ENCODE results near the gene AKIRIN1. TPM values are rescaled to one million over a fixed set of nuclear protein-coding genes. Genes with fewer than 3 reads are reported as not detected.

AKIRIN1 gene
- total RNA-seq, 1 donor from 2014 or later: 37.9 TPM

DNA sequence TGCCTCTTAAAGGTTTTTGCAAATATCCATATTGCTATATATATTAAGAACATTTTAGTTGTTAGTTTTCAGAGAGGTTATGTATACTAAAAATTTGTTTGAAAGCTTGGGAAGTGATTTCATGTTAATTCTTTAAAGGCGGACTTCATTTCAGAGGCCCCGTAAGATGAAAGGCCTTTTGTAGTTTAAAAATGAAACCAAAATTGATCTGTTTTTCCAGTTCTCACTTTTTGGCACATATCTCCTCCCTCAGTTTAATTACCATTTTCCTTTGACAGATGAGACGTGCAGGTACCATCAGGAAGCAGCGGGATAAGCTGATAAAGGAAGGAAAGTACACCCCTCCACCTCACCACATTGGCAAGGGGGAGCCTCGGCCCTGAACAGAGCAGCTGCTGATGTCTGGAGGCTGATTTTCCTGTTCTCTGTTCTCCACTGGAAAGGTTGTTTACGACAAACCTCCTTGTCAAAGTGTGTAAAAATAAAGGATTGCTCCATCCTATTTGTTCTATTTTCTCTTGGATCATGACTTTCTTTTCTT lies 43.1 kb downstream of the AKIRIN1 start:
- TF ChIP-seq CTCF (IDR thresholded peaks at IDR 0.05; ENCODE audit: insufficient read depth, low read length, severe bottlenecking): no peak
- no peak for DNase-seq (ENCODE audit: low read depth)
- H3K4me3 ChIP-seq (ENCODE audit: low read depth, low read length): no peak overlapping the region
- no peak for FAIRE-seq
- no peaks in the 10 kb centered on the region for H3K27me3 ChIP-seq (ENCODE audit: control insufficient read depth, insufficient read depth, low read length)
- peaks cover 8% of the 10 kb centered on the region for H3K36me3 ChIP-seq (ENCODE audit: control insufficient read depth, insufficient read depth, low read length)

- no peak for FAIRE-seq
- H3K36me3 ChIP-seq (ENCODE audit: control insufficient read depth, insufficient read depth, low read length): peaks cover 8% of the 10 kb centered on the region
- no peaks in the 10 kb centered on the region for H3K27me3 ChIP-seq (ENCODE audit: control insufficient read depth, insufficient read depth, low read length)
- no peak for DNase-seq (ENCODE audit: low read depth)
- no peak overlapping the region for H3K4me3 ChIP-seq (ENCODE audit: low read depth, low read length)
- TF ChIP-seq CTCF (IDR thresholded peaks at IDR 0.05; ENCODE audit: insufficient read depth, low read length, severe bottlenecking): no peak
Observed at GRCh38 chr1:39036678-39037077, 45.6 kb downstream of the AKIRIN1 start.

- Histone ChIP-seq H3K27me3 (ENCODE audit: control insufficient read depth, insufficient read depth, low read length) (no peaks in the 10 kb centered on the region), H3K36me3 (ENCODE audit: control insufficient read depth, insufficient read depth, low read length) (no peaks in the 10 kb centered on the region), H3K4me3 (ENCODE audit: low read depth, low read length) (no peak overlapping the region)
- FAIRE-seq (no peak), DNase-seq (ENCODE audit: low read depth) (no peak)
- no peak for TF ChIP-seq CTCF (IDR thresholded peaks at IDR 0.05; ENCODE audit: insufficient read depth, low read length, severe bottlenecking)
Observed at GRCh38 chr1:39043513-39043912, 52.4 kb downstream of the AKIRIN1 start.

DNA sequence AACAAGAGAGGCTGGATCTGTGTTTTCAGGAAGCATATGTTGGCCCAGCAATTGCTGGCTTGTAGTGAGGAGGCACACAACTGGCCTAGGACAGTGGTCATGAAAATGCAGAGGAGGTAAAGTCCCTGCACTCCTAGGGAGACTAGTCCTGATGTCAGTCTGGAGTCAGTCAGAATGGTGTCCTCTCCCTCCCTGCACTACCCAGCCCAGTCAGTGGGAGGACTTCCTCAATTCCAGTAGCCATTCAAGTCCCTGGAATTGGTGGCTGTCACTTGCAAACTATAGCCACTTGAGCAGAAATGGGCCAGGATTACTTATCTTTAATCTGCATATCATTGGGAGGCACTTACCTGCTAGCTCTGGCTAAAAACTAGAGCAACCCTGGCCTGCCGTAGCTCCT lies 53.7 kb downstream of the AKIRIN1 start:
- Histone ChIP-seq H3K4me3 (ENCODE audit: low read depth, low read length) (no peak overlapping the region), H3K27me3 (ENCODE audit: control insufficient read depth, insufficient read depth, low read length) (no peaks in the 10 kb centered on the region), H3K36me3 (ENCODE audit: control insufficient read depth, insufficient read depth, low read length) (no peaks in the 10 kb centered on the region)
- DNase-seq (ENCODE audit: low read depth): no peak
- FAIRE-seq: no peak
- no peak for TF ChIP-seq CTCF (IDR thresholded peaks at IDR 0.05; ENCODE audit: insufficient read depth, low read length, severe bottlenecking)

DNA sequence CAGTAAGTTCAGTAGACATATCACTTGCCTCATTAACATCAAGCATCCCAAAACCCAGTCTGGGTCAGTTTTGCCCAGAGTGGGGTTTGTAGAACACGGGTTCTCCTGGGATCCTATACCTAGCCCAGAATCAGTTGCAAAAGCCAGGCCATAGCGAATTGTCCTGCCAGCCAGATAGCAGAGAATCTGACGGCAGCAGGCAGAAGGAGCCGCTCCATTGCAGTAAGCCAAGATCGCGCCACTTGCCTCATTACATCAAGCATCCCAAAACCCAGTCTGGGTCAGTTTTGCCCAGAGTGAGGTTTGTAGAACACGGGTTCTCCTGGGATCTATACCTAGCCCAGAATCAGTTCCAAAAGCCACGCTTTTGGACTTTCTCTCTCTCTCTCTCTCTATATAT lies 54.2 kb downstream of the AKIRIN1 start:
- Histone ChIP-seq H3K36me3 (ENCODE audit: control insufficient read depth, insufficient read depth, low read length) (no peaks in the 10 kb centered on the region), H3K4me3 (ENCODE audit: low read depth, low read length) (no peak overlapping the region), H3K27me3 (ENCODE audit: control insufficient read depth, insufficient read depth, low read length) (no peaks in the 10 kb centered on the region)
- no peak for FAIRE-seq
- TF ChIP-seq CTCF (IDR thresholded peaks at IDR 0.05; ENCODE audit: insufficient read depth, low read length, severe bottlenecking): no peak
- DNase-seq (ENCODE audit: low read depth): no peak

DNA sequence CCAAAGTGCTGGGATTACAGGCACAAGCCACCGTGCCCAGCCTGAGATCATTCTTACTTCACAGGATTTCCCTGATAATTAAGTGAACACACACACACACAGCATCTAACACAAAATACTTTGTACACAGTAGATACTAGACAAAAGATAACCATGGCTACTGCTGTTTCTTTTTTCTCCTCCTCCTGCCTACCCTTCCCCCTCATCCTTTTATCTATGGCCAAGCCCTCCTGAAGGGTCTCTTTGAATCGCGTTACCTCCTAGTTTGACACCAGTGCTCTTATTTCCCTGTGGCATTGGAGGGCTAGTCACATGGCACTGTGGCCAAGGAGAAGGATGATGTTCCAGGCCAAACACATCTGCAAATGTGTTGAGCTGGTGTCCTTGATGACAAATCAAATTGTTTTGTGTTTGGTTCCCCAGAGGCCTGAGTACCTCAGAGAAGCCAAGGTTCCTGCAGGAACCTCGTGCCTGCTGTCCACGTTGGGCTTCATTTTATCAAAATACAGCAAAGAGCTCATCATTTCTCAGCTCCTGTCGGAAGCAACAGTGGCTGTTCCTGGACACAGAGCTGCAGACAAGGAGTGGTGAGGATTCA lies 55.6 kb downstream of the AKIRIN1 start:
- no peaks in the 10 kb centered on the region for H3K27me3 ChIP-seq (ENCODE audit: control insufficient read depth, insufficient read depth, low read length)
- DNase-seq (ENCODE audit: low read depth): no peak
- H3K4me3 ChIP-seq (ENCODE audit: low read depth, low read length): no peak overlapping the region
- no peaks in the 10 kb centered on the region for H3K36me3 ChIP-seq (ENCODE audit: control insufficient read depth, insufficient read depth, low read length)
- no peak for TF ChIP-seq CTCF (IDR thresholded peaks at IDR 0.05; ENCODE audit: insufficient read depth, low read length, severe bottlenecking)
- no peak for FAIRE-seq
